GM19023 (cell line): ENCODE measurements around the gene POLR3GL.
"Not testable (repeated sequence)": the region's sequence is repeated elsewhere in the genome, so short reads cannot be mapped to it uniquely, and the experiment has no call there.

Source experiments
- ATAC-seq: cut with Tn5 transposase; IDR thresholded peaks from one replicate; pipeline ENCODE4 v1.9.1; 2021; ENCODE audit warnings: mild to moderate bottlenecking, moderate library complexity; ENCODE audit not compliant: unreplicated experiment

Gene POLR3GL

DNA sequence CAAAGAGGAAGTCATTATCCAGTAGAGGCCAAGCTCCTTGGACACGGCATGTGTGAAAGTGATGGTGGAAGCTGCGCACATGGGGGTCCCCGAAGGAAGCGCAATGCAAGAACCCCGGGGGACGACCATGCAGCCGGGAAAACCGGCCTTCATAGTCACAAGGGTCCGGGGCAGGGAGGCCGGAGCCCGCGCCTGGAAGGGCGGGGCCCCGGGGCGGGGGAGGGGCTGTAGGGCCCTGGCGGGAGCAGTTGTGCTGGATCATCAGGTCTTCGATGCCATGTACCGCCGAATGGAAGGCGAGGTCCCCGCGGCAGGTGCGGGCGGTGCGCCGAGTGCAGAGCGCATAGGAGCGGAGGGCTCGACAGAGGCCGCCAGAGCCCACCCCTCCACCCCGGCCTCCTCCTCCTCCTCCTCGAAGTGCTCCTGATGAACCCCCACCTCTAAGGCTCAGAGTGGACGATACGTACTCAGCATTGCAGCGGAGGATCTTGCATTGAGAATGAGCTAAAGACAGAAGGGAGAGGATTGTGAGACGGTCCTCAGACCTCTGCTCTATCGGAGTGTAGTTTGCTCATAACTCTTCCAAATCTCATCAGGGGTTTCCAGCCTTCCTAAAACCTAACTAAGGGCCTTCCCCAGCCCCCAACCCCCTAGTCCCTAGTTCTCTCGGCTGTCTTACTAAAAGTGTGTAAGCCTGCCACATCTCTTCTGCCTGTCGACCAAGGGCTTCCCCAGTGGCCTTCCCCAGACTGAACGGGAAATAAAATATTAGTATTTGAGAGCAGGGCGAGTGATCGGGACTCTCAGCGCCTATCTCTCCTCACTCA is 55.0 kb downstream of the POLR3GL start:
- ATAC-seq: no peak

DNA sequence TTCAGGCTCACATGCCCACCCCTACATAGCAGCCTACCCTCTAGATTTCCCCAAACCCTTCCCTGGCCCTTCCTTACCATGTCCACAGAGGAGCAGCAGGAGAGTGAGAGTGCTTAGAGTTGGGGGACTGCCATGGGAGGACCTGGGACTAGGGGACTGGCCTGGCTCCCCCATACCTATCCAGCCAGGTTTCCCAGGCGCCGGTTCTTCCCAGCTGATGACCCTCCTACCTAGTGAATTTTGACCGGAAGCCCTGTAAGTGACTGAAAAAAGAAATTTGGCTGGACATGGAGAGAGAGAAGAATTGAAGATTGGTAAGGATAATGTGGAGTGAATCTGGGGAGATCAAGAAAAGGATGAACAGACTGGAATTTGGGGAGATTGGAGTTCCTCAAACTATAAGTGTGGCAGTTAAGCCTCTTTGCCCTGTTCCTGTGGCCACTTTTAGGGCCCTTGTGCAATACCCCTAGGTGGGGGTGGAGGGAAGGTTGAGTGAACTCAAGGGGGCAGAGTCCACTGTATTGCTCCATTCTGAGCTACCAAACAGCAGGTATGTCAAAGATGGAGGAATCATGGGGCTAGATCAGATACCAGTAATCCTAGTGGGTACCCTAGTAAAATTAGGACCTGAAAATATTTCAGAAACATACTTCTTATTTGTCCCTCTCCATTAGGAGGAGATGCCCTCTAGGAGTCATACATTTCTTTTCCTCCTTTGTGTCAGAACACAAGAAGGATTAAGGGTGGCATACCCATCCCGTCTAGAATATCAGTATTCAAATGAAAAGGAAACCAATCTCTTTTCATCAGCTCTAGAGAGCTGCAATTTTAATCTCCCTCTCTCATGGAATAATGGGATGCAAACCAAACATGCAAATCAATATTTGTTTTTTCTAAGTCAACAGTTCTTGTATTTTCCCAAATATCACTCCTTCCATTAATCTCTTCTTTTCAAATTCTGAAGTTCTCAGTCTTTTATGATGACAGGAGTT is 55.9 kb downstream of the POLR3GL start:
- ATAC-seq: no peak

DNA sequence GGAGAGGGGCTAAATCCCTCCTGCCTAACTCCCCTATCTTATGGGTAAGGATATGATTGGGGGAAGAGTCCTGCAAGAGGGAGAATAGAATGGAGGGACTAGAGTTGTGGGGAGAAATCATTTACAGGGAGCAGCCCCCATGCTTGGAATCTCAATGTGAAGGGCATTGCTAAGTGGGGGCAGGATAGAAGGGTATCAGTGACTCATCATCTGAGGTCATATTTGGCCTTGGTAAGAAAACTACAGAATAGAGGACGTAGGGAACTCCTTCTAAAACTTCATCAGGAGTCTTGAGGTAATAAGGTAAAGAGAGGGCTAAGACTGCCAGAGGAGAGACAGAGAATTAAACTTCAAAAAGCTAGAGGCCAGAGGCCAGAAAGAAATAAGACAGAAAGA is 56.6 kb downstream of the POLR3GL start:
- no peak for ATAC-seq

DNA sequence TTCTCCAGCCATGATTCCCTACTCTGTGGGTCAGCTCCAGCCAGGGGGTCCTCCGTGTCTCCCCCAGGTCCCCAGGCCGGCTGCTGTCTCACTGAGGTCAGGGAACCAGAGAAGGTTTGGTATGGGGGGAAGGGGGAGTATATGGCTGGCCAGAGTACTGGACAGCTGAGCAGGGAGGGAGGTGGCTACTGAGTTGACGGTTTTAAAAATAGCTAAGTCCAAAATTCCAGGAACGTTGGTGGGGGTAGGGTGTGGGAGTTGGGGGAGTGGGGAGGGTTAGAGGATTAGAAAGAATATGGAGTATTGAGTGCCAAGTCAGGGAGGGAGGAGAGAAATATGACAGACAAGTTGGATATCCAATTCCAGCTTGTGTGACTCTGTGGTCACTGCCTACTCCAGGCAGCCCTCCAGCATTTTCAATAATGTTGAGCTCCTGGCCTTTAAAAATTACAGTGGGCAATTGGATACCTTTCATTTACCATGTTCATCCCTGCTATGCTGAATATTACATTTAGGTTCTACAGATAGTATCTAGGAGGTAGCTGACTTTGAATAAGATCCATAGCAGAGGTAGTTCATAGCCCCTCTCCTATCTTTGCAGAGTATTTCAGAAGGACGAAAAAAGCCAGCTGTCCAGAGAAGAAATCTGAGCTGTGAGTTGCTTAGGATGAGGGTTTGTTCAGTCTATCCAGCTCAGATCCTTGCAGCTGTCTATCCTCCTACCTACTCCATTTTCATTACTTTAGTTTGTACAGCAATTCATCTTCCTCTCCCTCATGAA is 57.3 kb downstream of the POLR3GL start, which contains the start of gene HJV:
TSS of gene HJV (minus strand) at position 114 of the 781 bp plus-strand sequence. CDS start 1,504 bp downstream, outside the sequence.
- no peak for ATAC-seq

DNA sequence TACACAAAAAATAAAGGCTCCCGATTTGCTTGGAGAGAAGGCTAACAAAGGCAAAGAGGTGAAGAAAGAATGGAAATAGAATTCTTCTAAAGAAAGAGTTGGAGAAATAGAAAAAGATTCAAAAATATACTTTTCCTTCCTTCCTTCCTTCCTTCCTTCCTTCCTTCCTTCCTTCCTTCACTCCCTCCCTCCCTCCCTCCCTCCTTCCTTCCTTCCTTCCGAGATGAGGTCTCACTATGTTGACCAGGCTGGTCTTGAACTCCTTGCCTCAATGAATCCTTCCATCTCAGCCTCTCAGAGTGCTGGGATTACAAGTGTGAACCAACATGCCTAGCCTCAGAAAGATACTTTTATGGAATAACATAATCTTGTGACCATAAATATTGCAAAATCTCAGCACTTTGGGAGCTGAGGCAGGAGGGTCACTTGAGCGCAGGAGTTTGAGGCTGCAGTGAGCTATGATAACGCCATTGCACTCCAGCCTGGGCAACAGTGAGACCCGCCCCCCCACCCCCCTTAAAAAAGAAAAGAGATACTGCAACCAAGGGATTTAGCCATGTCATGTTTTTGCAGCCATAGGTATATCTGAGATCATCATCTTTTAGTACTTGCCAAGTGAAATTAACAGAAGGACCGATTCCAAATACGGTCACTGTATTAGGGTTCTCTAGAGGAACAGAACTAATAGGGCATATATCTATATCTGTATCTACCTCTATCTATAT is 58.1 kb downstream of the POLR3GL start:
- no peak for ATAC-seq

DNA sequence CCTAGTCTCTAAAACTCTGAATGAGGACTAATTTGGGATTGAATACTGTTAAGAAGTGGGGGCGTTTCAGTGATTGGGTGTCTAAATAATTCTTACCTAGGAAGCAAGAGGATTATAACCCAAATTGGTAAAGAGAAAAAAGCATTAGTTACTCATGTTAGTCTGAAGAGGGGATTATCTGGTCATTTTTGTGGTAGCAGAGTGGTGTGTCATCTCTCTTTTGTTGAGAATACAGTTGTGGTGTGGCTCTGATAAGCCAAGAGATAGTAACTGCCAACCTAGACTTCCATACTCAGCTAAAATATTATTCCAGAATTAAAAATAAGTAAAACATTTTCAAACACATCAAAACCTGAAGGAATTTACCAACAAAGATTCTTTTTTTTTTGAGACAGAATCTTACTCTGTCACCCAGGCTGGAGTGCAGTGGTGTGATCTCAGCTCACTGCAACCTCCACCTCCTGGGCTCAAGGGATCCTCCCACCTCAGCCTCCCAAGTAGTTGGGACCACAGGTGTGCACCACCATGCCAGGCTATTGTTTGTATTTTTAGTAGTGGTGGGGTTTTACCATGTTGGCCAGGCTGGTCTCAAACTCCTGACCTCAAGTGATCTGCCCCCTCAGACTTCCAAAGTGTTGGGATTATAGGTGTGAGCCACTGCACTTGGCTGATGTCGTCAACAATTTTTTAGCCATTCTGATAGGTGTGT is 61.5 kb downstream of the POLR3GL start:
- ATAC-seq: not testable (repeated sequence)

DNA sequence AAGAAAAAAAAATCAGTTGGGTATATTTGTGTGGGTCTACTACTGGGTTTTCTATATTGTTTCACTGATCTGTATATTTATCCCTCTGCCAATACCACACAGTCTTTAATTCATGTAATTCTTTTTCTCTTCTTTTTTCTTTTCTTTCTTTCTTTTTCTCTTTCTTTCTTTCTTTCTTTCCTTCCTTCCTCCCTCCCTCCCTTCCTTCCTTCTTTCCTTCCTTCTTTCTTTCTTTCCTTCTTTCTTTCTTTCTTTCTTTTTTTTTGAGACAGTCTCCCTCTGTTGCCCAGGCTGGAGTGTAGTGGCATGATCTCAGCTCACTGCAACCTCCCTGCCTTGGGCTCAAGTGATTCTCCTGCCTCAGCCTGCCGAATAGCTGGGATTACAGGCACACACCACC is 62.2 kb downstream of the POLR3GL start:
- not testable (repeated sequence) for ATAC-seq
